ENCODE measurements around the gene BRD4.

BRD4 gene

GRCh38 chr19:15222738-15223648, 109.3 kb downstream of the BRD4 start:
- DNase-seq = peak; percentile 67

- no peak for DNase-seq
Observed at GRCh38 chr19:15220833-15221232, 111.5 kb downstream of the BRD4 start.

GRCh38 chr19:15218501-15218900, 113.8 kb downstream of the BRD4 start:
- DNase-seq = no peak

GRCh38 chr19:15216363-15216762, 116.0 kb downstream of the BRD4 start:
- DNase-seq = no peak

GRCh38 chr19:15213715-15214381, 118.5 kb downstream of the BRD4 start:
- DNase-seq = no peak

GRCh38 chr19:15212711-15213110, 119.6 kb downstream of the BRD4 start:
- DNase-seq = no peak

GRCh38 chr19:15210323-15210781, 122.0 kb downstream of the BRD4 start:
- no peak for DNase-seq

GRCh38 chr19:15201374-15202023, 130.8 kb downstream of the BRD4 start:
- no peak for DNase-seq

GRCh38 chr19:15200553-15201364, 131.6 kb downstream of the BRD4 start, which contains the start of gene NOTCH3:
TSS of gene NOTCH3 (minus strand) at chr19:15200995. CDS start at chr19:15200905, 90 bp downstream.
- peak; percentile 55 for DNase-seq

GRCh38 chr19:15199661-15200552, 132.4 kb downstream of the BRD4 start:
- no peak for DNase-seq

GRCh38 chr19:15198951-15199660, 133.2 kb downstream of the BRD4 start:
- no peak for DNase-seq

GRCh38 chr19:15197942-15198341, 134.4 kb downstream of the BRD4 start:
- DNase-seq = no peak

- no peak for DNase-seq
Observed at GRCh38 chr19:15197275-15197941, 134.9 kb downstream of the BRD4 start.

GRCh38 chr19:15196360-15197005, 135.9 kb downstream of the BRD4 start:
- DNase-seq = no peak

- peak; percentile 56 for DNase-seq
Observed at GRCh38 chr19:15195371-15196334, 136.7 kb downstream of the BRD4 start.

- DNase-seq = no peak
Observed at GRCh38 chr19:15194938-15195337, 137.4 kb downstream of the BRD4 start.

- DNase-seq = no peak
Observed at GRCh38 chr19:15191982-15192381, 140.4 kb downstream of the BRD4 start.

- no peak for DNase-seq
Observed at GRCh38 chr19:15191514-15191913, 140.8 kb downstream of the BRD4 start.

Data from 8988T (cell line).